IMR-90 (cell line): ENCODE measurements around the gene RNF223. TPM values are rescaled to one million over a fixed set of nuclear protein-coding genes. Genes with fewer than 3 reads are reported as not detected.

ENCODE experiments used
- ATAC-seq: fragments of 200-7000 bp; cut with Tn5 transposase; 2 replicates; pipeline ENCODE4 v1.9.1; 2020; ENCODE audit warnings: low read depth, mild to moderate bottlenecking, moderate library complexity
- BruUV-seq: library from RNA; stranded (reverse); fragments of 400-500 nt; replicated peaks from 2 replicates; lab custom pipeline; 2021; lab: Mats Ljungman, UMichigan
- CTCF ChIA-PET: fragments of 300-600 bp; formaldehyde crosslinking; extraction: SDS; loops from one replicate; lab custom pipeline; 2021; ENCODE audit warnings: antibody characterized with exemption; lab: Yijun Ruan, JAX
- POLR2A ChIA-PET: fragments of 300-600 bp; sonication (Branson Sonifier 250); formaldehyde crosslinking; loops from one replicate; lab custom pipeline; 2022; ENCODE audit warnings: antibody characterized with exemption; ENCODE audit not compliant: unreplicated experiment; lab: Charles Lee
- DNase-seq: peaks from one replicate; pipeline ENCODE4 v3.0.0; 2013
- H2AFZ ChIP-seq: replicated peaks from 2 replicates; pipeline ENCODE3; 2013; ENCODE audit warnings: low read length, mild to moderate bottlenecking; ENCODE audit not compliant: poor library complexity
- H2AK5ac ChIP-seq: 2 replicates; pipeline ENCODE4 v1.6.1; 2013; ENCODE audit warnings: low read depth, low read length, inconsistent platforms
- H2AK9ac ChIP-seq: replicated peaks from 2 replicates; pipeline ENCODE3; 2013; ENCODE audit warnings: mild to moderate bottlenecking, low read depth, low read length, moderate library complexity; ENCODE audit not compliant: poor library complexity
- H2BK120ac ChIP-seq: 2 replicates; pipeline ENCODE4 v1.6.1; 2013; ENCODE audit warnings: low read depth, low read length, inconsistent platforms
- H2BK15ac ChIP-seq: 3 replicates; pipeline ENCODE4 v1.6.1; 2013; ENCODE audit warnings: low read depth, low read length, inconsistent platforms
- H2BK20ac ChIP-seq: 2 replicates; pipeline ENCODE4 v1.6.1; 2013; ENCODE audit warnings: low read depth, mild to moderate bottlenecking, inconsistent platforms, low read length, moderate library complexity
- H2BK5ac ChIP-seq: 2 replicates; pipeline ENCODE4 v1.6.1; 2013; ENCODE audit warnings: mild to moderate bottlenecking, low read depth, low read length, inconsistent platforms; ENCODE audit not compliant: poor library complexity, severe bottlenecking
- H3K14ac ChIP-seq: replicated peaks from 2 replicates; pipeline ENCODE4 v1.6.1; 2013; ENCODE audit warnings: low read depth, low read length, inconsistent platforms
- H3K18ac ChIP-seq: 2 replicates; pipeline ENCODE4 v1.6.1; 2013; ENCODE audit warnings: low read depth, low read length, control low read depth
- H3K23ac ChIP-seq: 2 replicates; pipeline ENCODE4 v1.6.1; 2013; ENCODE audit warnings: low read depth, low read length, inconsistent platforms
- H3K27ac ChIP-seq: 2 replicates; pipeline ENCODE4 v1.5.1; 2013; ENCODE audit warnings: mild to moderate bottlenecking, control low read depth, low read length; ENCODE audit not compliant: insufficient read depth
- H3K27me3 ChIP-seq: 2 replicates; pipeline ENCODE4 v1.6.1; 2013; ENCODE audit warnings: low read length; ENCODE audit not compliant: control insufficient read depth, insufficient read depth
- H3K36me3 ChIP-seq: 2 replicates; pipeline ENCODE4 v1.6.1; 2013; ENCODE audit warnings: low read length, mixed read lengths; ENCODE audit not compliant: control insufficient read depth, insufficient read depth
- H3K4ac ChIP-seq: 2 replicates; pipeline ENCODE4 v1.6.1; 2013; ENCODE audit warnings: low read depth, low read length, inconsistent platforms
- H3K4me1 ChIP-seq: 2 replicates; pipeline ENCODE4 v1.6.1; 2013; ENCODE audit warnings: low read length, mixed read lengths; ENCODE audit not compliant: control insufficient read depth, insufficient read depth
- H3K4me2 ChIP-seq: 2 replicates; pipeline ENCODE4 v1.6.1; 2013; ENCODE audit warnings: low read depth, mild to moderate bottlenecking, control low read depth, low read length, moderate library complexity
- H3K4me3 ChIP-seq: 2 replicates; pipeline ENCODE4 v1.5.1; 2013; ENCODE audit warnings: low read depth, mild to moderate bottlenecking, control low read depth, low read length, moderate library complexity; ENCODE audit not compliant: insufficient read depth
- H3K56ac ChIP-seq: 2 replicates; pipeline ENCODE4 v1.6.1; 2013; ENCODE audit warnings: low read length, inconsistent platforms; ENCODE audit not compliant: insufficient read depth; ENCODE audit errors: extremely low read depth
- H3K79me1 ChIP-seq, 2 experiments: 2 replicates each; pipeline ENCODE4 v1.6.1; 2013; ENCODE audit warnings: low read length in 2 of 2, inconsistent platforms in 1 of 2, low read depth in 1 of 2
- H3K9ac ChIP-seq: 2 replicates; pipeline ENCODE4 v1.6.1; 2013; ENCODE audit warnings: low read depth, low read length, control low read depth
- H3K9me1 ChIP-seq: 2 replicates; pipeline ENCODE4 v1.6.1; 2013; ENCODE audit warnings: low read length, inconsistent platforms; ENCODE audit not compliant: insufficient read depth
- H3K9me3 ChIP-seq: 2 replicates; pipeline ENCODE4 v1.6.1; 2013; ENCODE audit warnings: low read length; ENCODE audit not compliant: control insufficient read depth, insufficient read depth
- H4K20me1 ChIP-seq: 2 replicates; pipeline ENCODE4 v1.6.1; 2013; ENCODE audit warnings: low read length, inconsistent platforms; ENCODE audit not compliant: insufficient read depth
- H4K5ac ChIP-seq: 2 replicates; pipeline ENCODE4 v1.6.1; 2013; ENCODE audit warnings: mild to moderate bottlenecking, low read depth, low read length, control low read depth
- H4K8ac ChIP-seq, 2 experiments: 2 replicates each; pipeline ENCODE4 v1.6.1; 2013; ENCODE audit warnings: low read depth in 2 of 2, low read length in 2 of 2, control low read depth in 1 of 2, inconsistent platforms in 1 of 2
- H4K91ac ChIP-seq: 2 replicates; pipeline ENCODE4 v1.6.1; 2013; ENCODE audit warnings: low read depth, low read length, inconsistent platforms; ENCODE audit not compliant: insufficient read depth
- BHLHE40 ChIP-seq: fragments of 150-350 bp; IDR thresholded peaks from 2 replicates; pipeline ENCODE4 v1.6.1; 2016; ENCODE audit warnings: mild to moderate bottlenecking, low read depth, low read length
- CEBPB ChIP-seq: IDR thresholded peaks from 2 replicates; pipeline ENCODE4 v1.6.1; 2012; ENCODE audit warnings: low read depth, low read length, improper control_type of control experiment
- CHD1 ChIP-seq: IDR thresholded peaks from 2 replicates; pipeline ENCODE4 v1.6.1; 2012; ENCODE audit warnings: low read depth, low read length, improper control_type of control experiment
- ELK1 ChIP-seq: fragments of 150-350 bp; IDR thresholded peaks from 2 replicates; pipeline ENCODE4 v1.6.1; 2016; ENCODE audit warnings: low read depth, mild to moderate bottlenecking, low read length, moderate library complexity, borderline replicate concordance
- FOS ChIP-seq: fragments of 150-350 bp; IDR thresholded peaks from 2 replicates; pipeline ENCODE4 v1.6.1; 2016; ENCODE audit warnings: low read depth, low read length
- MAFK ChIP-seq: IDR thresholded peaks from 2 replicates; pipeline ENCODE4 v1.6.1; 2012; ENCODE audit warnings: low read depth, low read length, improper control_type of control experiment
- MAZ ChIP-seq: IDR thresholded peaks from 2 replicates; pipeline ENCODE4 v1.6.1; 2012; ENCODE audit warnings: low read depth, mild to moderate bottlenecking, low read length, improper control_type of control experiment, moderate library complexity, borderline replicate concordance
- MXI1 ChIP-seq: IDR thresholded peaks from 2 replicates; pipeline ENCODE4 v1.6.1; 2012; ENCODE audit warnings: low read depth, mild to moderate bottlenecking, low read length, moderate library complexity, borderline replicate concordance
- POLR2A ChIP-seq: IDR thresholded peaks from 2 replicates; pipeline ENCODE4 v1.6.1; 2012; ENCODE audit warnings: mild to moderate bottlenecking, low read depth, low read length
- RFX5 ChIP-seq: IDR thresholded peaks from 2 replicates; pipeline ENCODE4 v1.8.0; 2012; ENCODE audit warnings: low read depth, mild to moderate bottlenecking, low read length, moderate library complexity
- SMC3 ChIP-seq: fragments of 150-350 bp; IDR thresholded peaks from 2 replicates; pipeline ENCODE4 v1.6.1; 2016; ENCODE audit warnings: low read depth, mild to moderate bottlenecking, antibody characterized with exemption, low read length, moderate library complexity
- WGBS, 2 experiments: methylation state at CpG; one replicate each; pipeline versions ENCODE4 v1.1.5 to v1.1.7; 2013; ENCODE audit warnings: missing lambda C conversion rate in 2 of 2; ENCODE audit not compliant: insufficient read length in 1 of 2; ENCODE audit errors: extremely low coverage in 2 of 2; 5-methylcytosine and 5-hydroxymethylcytosine counted together
- dilution Hi-C: fragments of 300-500 bp; cut with HindIII; formaldehyde crosslinking; loops from one replicate; pipeline ENCODE4 v1.14.3; 2018; ENCODE audit warnings: low sequenced_read_pairs; ENCODE audit not compliant: unreplicated experiment
- in situ Hi-C: fragments of 300-500 bp; cut with MboI; formaldehyde crosslinking; loops from 3 replicates; pipeline ENCODE4 v1.14.3; 2019; ENCODE audit warnings: low sequenced_read_pairs, inconsistent platforms, mixed read lengths
- intact Hi-C: fragments of 100-400 bp; cut with micrococcal nuclease; formaldehyde crosslinking; loops from 2 replicates; pipeline ENCODE4 v1.10.0; 2022
- polyA plus RNA-seq, 3 experiments: library from polyadenylated mRNA; depleted of rRNA; stranded (reverse); fragments of >200 nt; gene quantifications; 2 replicates each; pipeline ENCODE4 v1.2.3, GENCODE V29; 2012; ENCODE audit warnings: low replicate concordance in 1 of 3
- total RNA-seq: library from RNA; depleted of rRNA; stranded (reverse); fragments of >200 nt; gene quantifications from 2 replicates; pipeline ENCODE4 v1.2.3, GENCODE V29; 2012
- TF ChIP-seq, protein P1 (sequence below): fragments of 150-350 bp; IDR thresholded peaks from 2 replicates; pipeline ENCODE4 v1.6.1; 2017; ENCODE audit warnings: mild to moderate bottlenecking, antibody characterized with exemption, low read length, low read depth

Gene RNF223
- total and polyA plus RNA-seq, 2 of the 4 experiments (the other 2 are of a cell fraction): not detected

DNA sequence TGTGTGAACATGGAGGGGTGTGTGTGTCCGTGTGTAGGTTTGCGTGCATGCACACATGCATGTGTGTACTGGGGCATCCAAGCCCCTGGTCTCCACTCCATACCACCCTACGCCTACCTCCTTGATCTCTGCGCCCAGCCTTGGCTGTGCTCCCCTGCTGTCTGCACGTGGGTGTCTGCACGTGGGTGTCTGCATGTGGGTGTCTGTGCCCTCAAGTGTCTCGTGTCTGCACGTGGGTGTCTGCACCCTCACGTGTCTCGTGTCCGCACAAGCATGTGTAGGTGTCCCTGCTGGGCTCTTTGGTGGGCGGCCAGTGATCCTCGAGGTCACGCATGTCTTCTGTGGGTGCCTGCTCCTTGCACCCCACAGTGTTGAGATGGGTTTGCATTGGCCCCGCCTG is 21.1 kb downstream of the RNF223 start:
- Histone ChIP-seq H3K56ac (no peak overlapping the region), H3K36me3 (peaks cover 54% of the 10 kb centered on the region), H3K23ac (no peak overlapping the region), H4K20me1 (peaks cover 6% of the 10 kb centered on the region), H2BK20ac (no peak overlapping the region), H3K9ac (no peak overlapping the region), H3K4me1 (no peaks in the 10 kb centered on the region), H4K91ac (no peak overlapping the region), H3K14ac (no peak overlapping the region), H3K4me2 (no peak overlapping the region), H3K4me3 (no peak overlapping the region), H2BK15ac (no peak overlapping the region), H2BK5ac (no peak overlapping the region), H3K9me3 (no peaks in the 10 kb centered on the region), H3K4ac (no peak overlapping the region), H2AK9ac (no peak overlapping the region), H4K5ac (no peak overlapping the region), H3K18ac (no peak overlapping the region), H2AFZ (no peak overlapping the region), H3K27ac (no peak overlapping the region), H3K27me3 (no peaks in the 10 kb centered on the region), H3K79me1 (peaks cover 5 to 9% of the 10 kb centered on the region in 2 experiments; a peak in 2 of 4 replicates), H4K8ac (no peak overlapping the region), H2BK120ac (no peak overlapping the region), H2AK5ac (no peak overlapping the region), H3K9me1 (no peaks in the 10 kb centered on the region)
- dilution Hi-C loops (no loop called here), intact Hi-C loops (no loop called here), in situ Hi-C loops (no loop called here)
- DNase-seq (no peak), ATAC-seq (no peak)
- TF ChIP-seq MAZ (no peak), CEBPB (no peak), MXI1 (no peak), MAFK (no peak), ELK1 (no peak), POLR2A (no peak), CHD1 (no peak), RFX5 (no peak), FOS (no peak), SMC3 (no peak), BHLHE40 (no peak)
- TF ChIP-seq, protein P1, sequence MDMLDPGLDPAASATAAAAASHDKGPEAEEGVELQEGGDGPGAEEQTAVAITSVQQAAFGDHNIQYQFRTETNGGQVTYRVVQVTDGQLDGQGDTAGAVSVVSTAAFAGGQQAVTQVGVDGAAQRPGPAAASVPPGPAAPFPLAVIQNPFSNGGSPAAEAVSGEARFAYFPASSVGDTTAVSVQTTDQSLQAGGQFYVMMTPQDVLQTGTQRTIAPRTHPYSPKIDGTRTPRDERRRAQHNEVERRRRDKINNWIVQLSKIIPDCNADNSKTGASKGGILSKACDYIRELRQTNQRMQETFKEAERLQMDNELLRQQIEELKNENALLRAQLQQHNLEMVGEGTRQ: no peak
- POLR2A ChIA-PET: no interaction called here
- CTCF ChIA-PET: no interaction called here
- 93% methylated on average over 13 of the region's 15 CpGs; no CpG with 5 or more reads in 1 of the 2 experiments for WGBS, 2 experiments
- no TSS peak for BruUV-seq
